Right lobe of liver (tissue), 4 donors: Measurements from ENCODE around the gene KCTD2.

Experiments used
- CTCF ChIP-seq, 4 donors: fragments of 200-600 bp in 3 of 4; fragments of 450-650 bp in 1 of 4; IDR thresholded peaks; one replicate each; pipeline versions ENCODE4 v1.5.1 to v1.8.0; 2016 to 2022; ENCODE audit warnings: antibody characterized with exemption in 4 of 4, mild to moderate bottlenecking in 2 of 4
- POLR2A ChIP-seq: fragments of 450-650 bp; IDR thresholded peaks from one replicate; pipeline ENCODE4 v1.6.1; 2017; ENCODE audit warnings: antibody characterized with exemption, mild to moderate bottlenecking
- donor health status: DM: no; HTN: no; CAD: no.
- donor health status: DM: no; HTN: no; CAD: no.
- donor health status: DM: no; HTN: yes; CAD: no.

- TF ChIP-seq CTCF (IDR thresholded peaks at IDR 0.05): no peak
- no peak for TF ChIP-seq POLR2A
Measured at GRCh38 chr17:75064040-75064439, 17.0 kb downstream of the KCTD2 start.
